OCI-LY1 (cell line): ENCODE data around the gene ATP2A2.

Experiments used
- H2AFZ ChIP-seq: fragments of 200-600 bp; sonication (generic), shearing (Covaris generic); 2 replicates; pipeline ENCODE4 v1.6.0; 2014; ENCODE audit warnings: antibody characterized with exemption, mild to moderate bottlenecking, low read length
- H3F3A ChIP-seq: fragments of 200-600 bp; sonication (generic), shearing (Covaris generic); 2 replicates; pipeline ENCODE4 v1.6.0; 2014; ENCODE audit warnings: mild to moderate bottlenecking, antibody characterized with exemption, low read length, moderate library complexity; ENCODE audit not compliant: insufficient read depth
- H3K27ac ChIP-seq: fragments of 200-600 bp; sonication (generic); 2 replicates; pipeline ENCODE4 v1.5.1; 2014; ENCODE audit warnings: low read length, mixed run types, mild to moderate bottlenecking, low read depth; ENCODE audit not compliant: poor library complexity, severe bottlenecking
- H3K27me3 ChIP-seq: fragments of 200-600 bp; sonication (generic); 2 replicates; pipeline ENCODE4 v1.6.0; 2014; ENCODE audit warnings: antibody characterized with exemption, mild to moderate bottlenecking, low read length, moderate library complexity; ENCODE audit not compliant: insufficient read depth
- H3K36me3 ChIP-seq: fragments of 200-600 bp; sonication (generic); 2 replicates; pipeline ENCODE4 v1.6.1; 2014; ENCODE audit warnings: mild to moderate bottlenecking, antibody characterized with exemption, low read length, moderate library complexity, mixed read lengths; ENCODE audit not compliant: insufficient read depth
- H3K4me1 ChIP-seq: fragments of 200-600 bp; sonication (generic); 2 replicates; pipeline ENCODE4 v1.5.1; 2014; ENCODE audit warnings: mild to moderate bottlenecking, low read length, moderate library complexity; ENCODE audit not compliant: insufficient read depth, severe bottlenecking
- H3K4me2 ChIP-seq: fragments of 200-600 bp; sonication (generic), shearing (Covaris generic); 2 replicates; pipeline ENCODE4 v1.6.1; 2014; ENCODE audit warnings: low read length
- H3K4me3 ChIP-seq: fragments of 200-600 bp; sonication (generic); 2 replicates; pipeline ENCODE4 v1.5.1; 2014; ENCODE audit warnings: low read length, low read depth, mild to moderate bottlenecking, mixed read lengths; ENCODE audit not compliant: poor library complexity, severe bottlenecking
- H3K79me2 ChIP-seq: fragments of 200-600 bp; shearing (Covaris generic); 2 replicates; pipeline ENCODE4 v1.6.1; 2016; ENCODE audit warnings: mixed run types, low read length, mixed read lengths; ENCODE audit not compliant: insufficient read depth
- H3K9ac ChIP-seq: fragments of 200-600 bp; sonication (generic), shearing (Covaris generic); 2 replicates; pipeline ENCODE4 v1.6.1; 2014; ENCODE audit warnings: mild to moderate bottlenecking, low read length, mixed read lengths
- H3K9me2 ChIP-seq: fragments of 200-600 bp; sonication (generic), shearing (Covaris generic); 2 replicates; pipeline ENCODE4 v1.6.1; 2014; ENCODE audit warnings: low read depth, mild to moderate bottlenecking, low read length, mixed read lengths
- H3K9me3 ChIP-seq: fragments of 200-600 bp; shearing (Covaris generic); 2 replicates; pipeline ENCODE4 v1.6.1; 2014; ENCODE audit warnings: low read length, mixed read lengths
- H4K20me1 ChIP-seq: fragments of 200-600 bp; sonication (generic), shearing (Covaris generic); 2 replicates; pipeline ENCODE4 v1.6.0; 2016; ENCODE audit warnings: mild to moderate bottlenecking, low read length; ENCODE audit not compliant: insufficient read depth
- CTCF ChIP-seq: fragments of 200-600 bp; sonication (generic), shearing (Covaris generic); IDR thresholded peaks from 2 replicates; pipeline ENCODE4 v1.5.1; 2017; ENCODE audit warnings: mild to moderate bottlenecking, antibody characterized with exemption, low read length, moderate library complexity, mixed read lengths
- EZH2 ChIP-seq: fragments of 200-600 bp; sonication (generic), shearing (Covaris generic); IDR thresholded peaks from 2 replicates; pipeline ENCODE4 v1.8.0; 2017; ENCODE audit warnings: borderline replicate concordance, mixed run types, mild to moderate bottlenecking, antibody characterized with exemption, low read length, moderate library complexity, mixed read lengths

The ATP2A2 gene

DNA sequence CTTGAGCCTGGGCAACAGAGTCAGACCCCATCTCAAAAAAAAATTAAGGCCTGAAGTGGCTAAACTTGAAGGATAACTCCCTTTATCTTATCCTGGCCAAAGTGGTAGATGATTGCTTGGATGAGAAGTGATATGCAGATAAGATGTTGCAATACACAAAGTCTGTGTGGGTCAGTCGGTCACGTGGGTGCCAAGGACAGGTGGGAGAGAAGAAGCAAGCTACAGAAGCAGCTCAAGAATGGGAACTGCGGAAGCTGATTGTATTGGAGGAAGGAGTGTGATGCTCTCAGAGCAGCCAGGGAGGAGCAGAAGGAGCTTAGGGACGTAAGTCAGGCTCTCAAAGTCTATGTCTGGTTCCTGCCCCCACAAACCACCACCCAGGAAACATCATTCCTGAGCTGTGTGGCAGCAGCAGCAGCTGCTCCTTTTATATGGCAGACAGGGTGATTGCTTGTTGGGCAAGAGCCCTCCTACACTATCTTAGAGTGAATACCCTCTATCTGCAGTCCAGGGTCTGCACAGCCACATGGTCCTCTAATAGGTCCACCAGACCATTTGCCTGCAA is 54.5 kb downstream of the ATP2A2 start:
- Histone ChIP-seq H3K27ac (no peak overlapping the region), H3K9me2 (no peaks in the 10 kb centered on the region), H4K20me1 (no peaks in the 10 kb centered on the region), H3K79me2 (no peaks in the 10 kb centered on the region), H3F3A (no peaks in the 10 kb centered on the region), H3K4me2 (no peak overlapping the region), H2AFZ (no peak overlapping the region), H3K4me3 (no peak overlapping the region), H3K9me3 (no peaks in the 10 kb centered on the region), H3K27me3 (no peaks in the 10 kb centered on the region), H3K36me3 (peaks cover 93% of the 10 kb centered on the region), H3K9ac (no peak overlapping the region), H3K4me1 (no peaks in the 10 kb centered on the region)
- TF ChIP-seq CTCF: no peak
- no peak for TF ChIP-seq EZH2

GRCh38 chr12:110337912-110338710 is 57.1 kb downstream of the ATP2A2 start:
- H3K27ac ChIP-seq: peak overlapping the region; percentile 32
- no peaks in the 10 kb centered on the region for H3K9me3 ChIP-seq
- no peaks in the 10 kb centered on the region for H3K9me2 ChIP-seq
- no peaks in the 10 kb centered on the region for H4K20me1 ChIP-seq
- no peak overlapping the region for H3K9ac ChIP-seq
- no peak overlapping the region for H3K4me3 ChIP-seq
- H3K4me2 ChIP-seq: no peak overlapping the region
- no peaks in the 10 kb centered on the region for H3K27me3 ChIP-seq
- no peak overlapping the region for H2AFZ ChIP-seq
- TF ChIP-seq CTCF: no peak
- no peak for TF ChIP-seq EZH2
- H3K4me1 ChIP-seq: no peaks in the 10 kb centered on the region
- peaks cover 99% of the 10 kb centered on the region for H3K36me3 ChIP-seq
- no peaks in the 10 kb centered on the region for H3F3A ChIP-seq
- no peaks in the 10 kb centered on the region for H3K79me2 ChIP-seq

- no peak overlapping the region for H3K4me3 ChIP-seq
- no peak overlapping the region for H2AFZ ChIP-seq
- H3K9ac ChIP-seq: no peak overlapping the region
- no peaks in the 10 kb centered on the region for H3F3A ChIP-seq
- H3K9me3 ChIP-seq: no peaks in the 10 kb centered on the region
- peak overlapping the region; percentile 32 for H3K27ac ChIP-seq
- no peaks in the 10 kb centered on the region for H3K4me1 ChIP-seq
- H4K20me1 ChIP-seq: no peaks in the 10 kb centered on the region
- no peak overlapping the region for H3K4me2 ChIP-seq
- H3K27me3 ChIP-seq: no peaks in the 10 kb centered on the region
- H3K36me3 ChIP-seq: peaks cover 99% of the 10 kb centered on the region
- no peaks in the 10 kb centered on the region for H3K9me2 ChIP-seq
- TF ChIP-seq EZH2 (no peak), CTCF (no peak)
- H3K79me2 ChIP-seq: no peaks in the 10 kb centered on the region
Measured at GRCh38 chr12:110338754-110339153, 57.7 kb downstream of the ATP2A2 start.
